ENCODE data around the gene GJD3. TPM values are rescaled to one million over a fixed set of nuclear protein-coding genes. Genes with fewer than 3 reads are reported as not detected.

Gene GJD3
- total RNA-seq, 4 donors from 2014 or later, result 1.6 to 3.4 (median 1.7) TPM

- Histone ChIP-seq H3K9me3 (no peaks in the 10 kb centered on the region), H3K27ac (no peak overlapping the region), H3K4me3 (replicated peaks in 1 of 3) (no peak overlapping the region), H3K27me3 (no peaks in the 10 kb centered on the region), H3K36me3 (no peaks in the 10 kb centered on the region), H3K4me1 (peaks cover 3 to 12% of the 10 kb centered on the region in 2 donors)
- no peak for TF ChIP-seq POLR2A (IDR thresholded peaks at IDR 0.05)
- TF ChIP-seq, protein P1, sequence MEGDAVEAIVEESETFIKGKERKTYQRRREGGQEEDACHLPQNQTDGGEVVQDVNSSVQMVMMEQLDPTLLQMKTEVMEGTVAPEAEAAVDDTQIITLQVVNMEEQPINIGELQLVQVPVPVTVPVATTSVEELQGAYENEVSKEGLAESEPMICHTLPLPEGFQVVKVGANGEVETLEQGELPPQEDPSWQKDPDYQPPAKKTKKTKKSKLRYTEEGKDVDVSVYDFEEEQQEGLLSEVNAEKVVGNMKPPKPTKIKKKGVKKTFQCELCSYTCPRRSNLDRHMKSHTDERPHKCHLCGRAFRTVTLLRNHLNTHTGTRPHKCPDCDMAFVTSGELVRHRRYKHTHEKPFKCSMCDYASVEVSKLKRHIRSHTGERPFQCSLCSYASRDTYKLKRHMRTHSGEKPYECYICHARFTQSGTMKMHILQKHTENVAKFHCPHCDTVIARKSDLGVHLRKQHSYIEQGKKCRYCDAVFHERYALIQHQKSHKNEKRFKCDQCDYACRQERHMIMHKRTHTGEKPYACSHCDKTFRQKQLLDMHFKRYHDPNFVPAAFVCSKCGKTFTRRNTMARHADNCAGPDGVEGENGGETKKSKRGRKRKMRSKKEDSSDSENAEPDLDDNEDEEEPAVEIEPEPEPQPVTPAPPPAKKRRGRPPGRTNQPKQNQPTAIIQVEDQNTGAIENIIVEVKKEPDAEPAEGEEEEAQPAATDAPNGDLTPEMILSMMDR (IDR thresholded peaks at IDR 0.05), result no peak
- 80 to 84% methylated on average over 8 to 13 of the region's 17 CpGs for WGBS, 2 donors
- DNase-seq, result no peak
- intact Hi-C loops (cut with DNase I), result no loop called here
Observed at GRCh38 chr17:40366861-40367518, 2.5 kb upstream of the GJD3 start.

DNA sequence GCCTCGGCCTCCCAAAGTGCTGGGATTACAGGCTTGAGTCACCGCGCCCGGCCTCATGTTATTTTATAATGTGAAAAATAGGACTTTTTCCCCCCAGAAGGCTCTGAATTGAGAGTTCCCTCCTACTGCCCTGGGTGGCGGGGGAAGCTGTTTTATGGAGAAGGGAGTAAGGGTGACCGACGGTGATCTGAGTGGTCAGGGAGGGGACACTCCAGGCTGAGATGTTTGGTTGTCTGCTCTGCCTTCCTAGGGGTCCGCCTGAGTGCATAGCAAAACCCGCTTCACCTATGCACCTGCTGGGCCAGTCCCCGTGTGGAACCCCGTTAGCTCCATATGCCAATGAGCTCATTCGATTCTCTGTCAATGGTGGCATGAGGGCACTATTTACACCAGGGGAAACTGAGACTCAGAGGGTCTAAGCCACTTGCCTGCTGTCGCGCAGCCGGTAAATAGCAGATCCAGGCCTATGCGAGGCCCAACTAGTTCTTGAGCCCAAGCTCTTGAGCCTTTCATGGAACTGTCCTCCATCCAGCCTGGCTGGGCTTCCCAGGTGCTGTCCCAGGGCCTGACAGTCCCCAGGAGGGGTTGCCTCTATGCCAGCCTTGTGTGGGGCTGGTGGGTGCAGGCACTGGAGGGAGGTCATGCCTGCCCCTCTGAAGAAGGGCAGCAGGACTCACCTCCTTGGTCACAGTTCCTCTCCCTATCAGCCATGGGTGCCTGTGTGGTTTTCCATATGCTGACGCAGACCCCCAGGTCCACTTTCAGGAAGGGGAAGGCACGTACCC lies 1.7 kb upstream of the GJD3 start:
- H3K4me1 ChIP-seq, result peaks cover 3 to 12% of the 10 kb centered on the region in 2 donors
- H3K36me3 ChIP-seq, result no peaks in the 10 kb centered on the region
- H3K27ac ChIP-seq, result no peak overlapping the region
- no peaks in the 10 kb centered on the region for H3K9me3 ChIP-seq
- no peak overlapping the region for H3K4me3 ChIP-seq (replicated peaks in 1 of 3)
- WGBS, 2 donors, result 93 to 96% methylated on average over 17 to 18 of the region's 18 CpGs
- no peaks in the 10 kb centered on the region for H3K27me3 ChIP-seq
- no peak for DNase-seq
- intact Hi-C loops (cut with DNase I), result no loop called here
- TF ChIP-seq, protein P1 (IDR thresholded peaks at IDR 0.05), result no peak
- TF ChIP-seq POLR2A (IDR thresholded peaks at IDR 0.05), result no peak

- 84 to 90% methylated on average over 8 to 9 of the region's 9 CpGs for WGBS, 2 donors
- no peak for DNase-seq
- Histone ChIP-seq H3K4me1 (peaks cover 3 to 12% of the 10 kb centered on the region in 2 donors), H3K27ac (no peak overlapping the region), H3K27me3 (no peaks in the 10 kb centered on the region), H3K9me3 (no peaks in the 10 kb centered on the region), H3K36me3 (no peaks in the 10 kb centered on the region), H3K4me3 (replicated peaks in 1 of 3) (no peak overlapping the region)
- intact Hi-C loops (cut with DNase I), result loop anchor here (5.0 kb wide), 1 partner anchor 52 kb away; the partner anchor contains the start of gene TOP2A
- TF ChIP-seq, protein P1 (IDR thresholded peaks at IDR 0.05), result no peak
- no peak for TF ChIP-seq POLR2A (IDR thresholded peaks at IDR 0.05)
Observed at GRCh38 chr17:40364906-40365305, 369 bp upstream of the GJD3 start.

DNA sequence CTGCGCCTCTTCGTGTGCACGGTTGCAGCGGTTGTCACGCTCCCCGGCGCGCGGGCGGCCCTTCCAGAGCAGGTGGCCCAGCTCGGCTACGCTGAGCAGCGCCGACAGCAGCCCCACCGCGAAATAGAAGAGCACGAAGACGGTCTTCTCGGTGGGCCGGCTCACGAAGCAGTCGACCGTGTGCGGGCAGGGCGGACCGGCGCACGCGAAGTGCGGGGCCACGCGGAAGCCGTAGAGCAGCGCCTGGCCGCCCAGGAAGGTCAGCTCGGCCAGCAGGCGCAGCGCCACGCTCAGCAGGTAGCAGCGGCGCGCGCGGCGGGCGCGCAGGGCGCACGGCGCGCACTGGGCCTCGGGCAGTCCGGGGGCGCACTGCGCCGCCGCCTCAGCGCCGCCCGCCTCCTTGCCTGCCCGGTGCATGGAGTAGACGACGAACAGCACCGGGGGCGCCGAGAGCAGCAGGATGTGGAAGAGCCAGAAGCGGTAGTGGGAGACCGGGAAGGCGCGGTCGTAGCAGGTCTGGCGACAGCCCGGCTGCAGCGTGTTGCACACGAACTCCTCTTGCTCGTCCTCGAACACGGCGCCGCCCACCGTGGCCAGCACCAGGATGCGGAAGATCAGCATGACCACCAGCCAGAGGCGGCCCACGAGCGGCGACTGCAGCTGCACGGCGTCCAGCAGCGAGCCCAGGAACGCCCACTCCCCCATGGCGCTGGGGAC lies 1.3 kb downstream of the GJD3 start:
- DNase-seq, result peak; percentile 51 to 57
- H3K36me3 ChIP-seq, result no peaks in the 10 kb centered on the region
- no peaks in the 10 kb centered on the region for H3K27me3 ChIP-seq
- 1% methylated on average over 15 of the region's 91 CpGs; no CpG with 5 or more reads in 1 of the 2 donors for WGBS, 2 donors
- no peak for TF ChIP-seq POLR2A (IDR thresholded peaks at IDR 0.05)
- TF ChIP-seq, protein P1 (IDR thresholded peaks at IDR 0.05), result no peak
- H3K4me1 ChIP-seq, result peaks cover 3 to 12% of the 10 kb centered on the region in 2 donors
- H3K4me3 ChIP-seq (replicated peaks in 1 of 3), result peak overlapping the region; percentile 3 to 50 (median 21)
- no peaks in the 10 kb centered on the region for H3K9me3 ChIP-seq
- intact Hi-C loops (cut with DNase I), result loop anchor here (5.0 kb wide), 1 partner anchor 54 kb away; the partner anchor contains the start of gene TOP2A
- H3K27ac ChIP-seq, result no peak overlapping the region

All from thyroid gland (tissue), 4 donors.